Activated CD4-positive, alpha-beta T cell treated with anti-CD3 and anti-CD28 coated beads, Interleukin-2, amount 50 U/mL, for 1 hour (primary cell): ENCODE data around the gene OR8A1.
"Not testable (repeated sequence)": the region's sequence is repeated elsewhere in the genome, so short reads cannot be mapped to it uniquely, and the experiment has no call there.

Experiments used
- DNase-seq: peaks from one replicate; pipeline ENCODE4 v3.0.0-alpha.2; 2020

OR8A1 gene

DNA sequence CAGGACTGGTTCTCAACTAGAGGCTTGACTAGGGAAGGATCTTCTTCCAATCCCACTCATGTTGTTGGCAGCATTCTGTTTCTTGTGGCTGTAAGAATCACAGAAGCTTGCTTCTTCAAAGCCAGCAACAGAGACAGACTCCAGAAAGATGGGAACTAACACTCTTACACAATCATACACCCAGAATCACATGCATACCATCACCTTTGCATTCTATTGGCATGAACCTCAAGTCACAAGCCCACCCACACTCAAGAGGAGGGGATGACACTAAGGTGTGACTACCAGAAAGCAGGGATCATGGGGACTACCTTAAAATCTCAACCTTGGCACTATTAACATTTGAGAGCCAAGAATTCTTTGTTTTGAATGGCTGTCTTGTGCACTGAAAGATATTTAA, 27.8 kb downstream of the OR8A1 start:
- DNase-seq = no peak

DNA sequence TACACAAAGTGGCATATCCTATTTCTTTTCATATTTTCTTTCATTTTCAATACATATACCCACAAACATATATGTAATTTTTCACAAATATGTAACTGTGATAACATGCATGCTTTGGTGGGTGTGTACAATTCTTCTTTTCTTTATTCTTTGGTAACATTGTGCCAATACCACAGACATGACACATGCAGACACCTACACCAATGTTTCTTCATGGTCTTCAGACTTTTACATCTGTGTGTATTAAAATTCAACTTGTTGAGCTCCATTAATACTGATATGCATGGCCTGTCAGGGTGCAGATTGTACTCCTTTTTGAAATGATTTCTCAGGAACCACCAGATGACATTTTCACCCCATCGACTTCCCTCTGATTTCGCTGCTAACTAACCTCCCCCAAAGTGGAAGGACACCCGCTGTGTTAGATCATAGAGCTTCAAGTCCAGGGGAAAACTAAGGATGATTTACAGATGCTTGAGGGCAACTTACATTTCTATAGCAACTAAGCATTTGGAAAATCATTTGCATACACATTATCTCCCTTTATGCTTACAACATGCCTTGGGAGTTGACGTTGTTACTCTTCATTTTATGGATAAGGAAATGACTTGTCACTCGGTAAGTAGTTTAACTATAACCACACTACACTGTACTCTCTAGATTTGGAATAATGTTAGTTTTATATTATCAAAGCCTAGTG, 31.0 kb downstream of the OR8A1 start:
- no peak for DNase-seq

DNA sequence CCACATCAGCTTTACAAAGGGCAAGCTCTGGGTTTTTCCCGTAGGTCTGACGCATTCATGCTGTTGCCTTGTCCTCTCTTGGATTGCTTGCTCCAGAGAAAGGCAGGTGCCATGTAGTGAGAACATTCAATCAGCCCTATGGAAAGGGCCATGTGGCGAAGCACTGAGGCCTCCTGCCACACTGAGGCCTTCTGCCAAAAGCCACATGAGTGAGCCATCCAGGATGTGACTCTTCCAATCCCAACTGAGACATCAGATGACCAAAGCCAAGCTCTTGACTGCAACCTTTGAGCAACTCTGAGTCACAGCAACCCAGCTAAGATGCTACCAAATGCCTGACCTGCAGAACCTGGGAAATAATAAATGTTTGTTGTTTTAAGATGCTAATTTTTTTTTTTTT, 32.4 kb downstream of the OR8A1 start:
- DNase-seq = no peak

DNA sequence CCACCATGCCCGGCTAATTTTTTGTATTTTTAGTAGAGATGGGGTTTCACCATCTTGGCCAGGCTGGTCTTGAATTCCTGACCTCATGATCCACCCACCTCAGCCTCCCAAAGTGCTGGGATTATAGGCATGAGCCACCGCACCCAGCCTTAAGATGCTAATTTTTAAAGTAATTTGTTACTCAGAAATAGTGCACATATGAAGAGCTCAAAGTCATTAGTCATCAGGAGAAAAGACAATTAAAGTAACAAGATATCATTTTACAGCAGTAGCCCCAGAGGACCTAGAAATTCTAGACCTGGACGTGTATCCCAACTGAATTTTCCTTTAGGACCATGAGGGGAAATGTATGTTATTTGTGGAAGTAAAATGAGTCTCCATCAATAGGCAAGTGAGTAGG, 32.9 kb downstream of the OR8A1 start:
- DNase-seq = not testable (repeated sequence)

DNA sequence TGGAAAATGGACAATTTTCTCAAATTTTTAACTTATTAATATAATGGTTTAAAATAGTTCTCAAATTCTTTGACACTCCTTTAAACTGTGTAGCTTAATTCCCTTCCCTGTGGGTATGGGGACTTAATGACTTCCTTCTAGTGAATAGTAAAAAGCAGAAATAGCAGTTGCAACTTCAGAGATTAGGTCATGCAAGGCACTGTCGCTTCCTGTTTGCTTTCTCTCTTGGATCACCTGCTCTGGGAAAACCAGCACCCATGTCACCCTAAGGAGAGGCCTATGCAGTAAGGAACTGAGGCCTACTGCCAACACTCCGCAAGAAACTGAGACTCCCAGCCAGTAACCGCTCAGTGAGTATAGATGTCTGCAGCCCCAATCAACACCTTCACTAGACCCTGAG, 35.9 kb downstream of the OR8A1 start:
- no peak for DNase-seq

DNA sequence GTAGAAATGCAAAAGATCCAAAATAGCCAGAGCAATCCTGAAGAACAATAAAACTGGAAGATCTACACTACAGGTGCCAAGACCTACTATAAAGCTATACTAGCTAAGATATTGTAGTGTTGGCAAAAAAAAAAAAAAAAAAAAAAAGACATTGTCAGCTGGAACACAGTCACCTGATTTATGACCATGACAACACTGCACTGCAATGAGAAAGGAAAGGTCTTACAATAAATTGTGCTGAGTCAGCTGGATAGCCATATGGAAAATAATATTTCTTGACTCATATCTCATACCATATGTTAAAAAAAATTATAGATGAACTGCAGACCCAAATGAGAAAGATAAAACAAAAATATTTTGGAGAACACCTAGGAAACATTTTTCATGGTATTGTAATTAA, 38.4 kb downstream of the OR8A1 start:
- no peak for DNase-seq

DNA sequence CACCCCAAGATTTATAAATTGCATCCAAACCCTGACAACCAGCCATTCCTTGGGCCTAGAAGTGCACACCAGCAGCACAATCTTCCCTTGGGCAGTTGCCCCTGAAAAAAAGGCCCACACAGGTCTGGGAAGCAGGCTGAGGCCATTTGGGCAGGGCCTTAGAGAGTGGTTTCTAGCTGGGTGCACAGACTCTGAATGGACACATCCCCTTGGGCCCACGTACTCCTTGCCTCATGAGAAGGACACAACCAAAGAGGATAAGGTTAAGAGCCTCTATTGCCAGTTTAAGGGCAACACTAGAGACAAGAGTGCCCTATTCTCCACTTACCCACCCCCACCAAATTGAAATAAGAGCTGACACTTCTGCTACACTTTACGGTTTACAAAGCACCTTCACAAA, 40.5 kb downstream of the OR8A1 start:
- DNase-seq = no peak

DNA sequence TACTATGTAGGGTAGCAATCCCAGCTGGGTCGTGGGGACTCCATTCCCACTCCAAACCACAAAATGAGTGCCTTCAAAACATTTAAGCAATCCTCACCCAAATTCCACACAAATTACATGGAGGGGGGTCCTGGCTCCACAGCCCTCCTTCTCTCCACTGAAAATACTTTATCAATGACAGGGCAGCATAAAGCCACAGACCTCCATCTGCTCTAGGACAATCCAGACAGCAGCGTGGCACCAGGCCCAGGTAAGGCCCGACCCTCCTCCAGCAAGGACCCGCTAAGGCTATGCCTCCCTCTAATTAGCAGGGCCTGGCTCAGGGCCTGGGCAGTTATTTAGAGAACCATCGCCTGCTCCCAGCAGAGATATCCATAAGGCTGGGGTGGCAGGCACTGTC, 41.3 kb downstream of the OR8A1 start, which contains the start of gene PANX3:
PANX3 (plus strand) TSS at position 365 of the 400 bp plus-strand sequence. CDS start 129 bp downstream, outside the sequence.
- no peak for DNase-seq

DNA sequence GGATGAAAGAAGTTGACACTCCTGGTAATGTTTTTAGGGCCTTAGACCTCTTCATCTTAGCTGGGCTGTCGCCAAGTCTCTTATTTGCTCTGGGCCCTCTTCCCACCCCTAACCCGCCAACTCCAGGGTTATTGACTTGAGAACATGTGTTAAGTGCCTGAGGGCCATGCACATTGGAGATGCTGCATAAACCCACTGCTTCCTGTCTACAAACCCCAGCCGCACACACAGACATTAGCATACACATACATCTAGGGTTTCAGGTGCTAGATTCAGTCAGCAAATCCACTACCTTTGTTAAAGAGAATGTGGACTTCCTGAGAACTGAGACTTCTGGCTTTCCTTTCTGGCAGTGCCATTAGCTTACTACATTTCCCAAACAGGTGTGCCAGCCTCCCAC, 42.2 kb downstream of the OR8A1 start:
- no peak for DNase-seq

DNA sequence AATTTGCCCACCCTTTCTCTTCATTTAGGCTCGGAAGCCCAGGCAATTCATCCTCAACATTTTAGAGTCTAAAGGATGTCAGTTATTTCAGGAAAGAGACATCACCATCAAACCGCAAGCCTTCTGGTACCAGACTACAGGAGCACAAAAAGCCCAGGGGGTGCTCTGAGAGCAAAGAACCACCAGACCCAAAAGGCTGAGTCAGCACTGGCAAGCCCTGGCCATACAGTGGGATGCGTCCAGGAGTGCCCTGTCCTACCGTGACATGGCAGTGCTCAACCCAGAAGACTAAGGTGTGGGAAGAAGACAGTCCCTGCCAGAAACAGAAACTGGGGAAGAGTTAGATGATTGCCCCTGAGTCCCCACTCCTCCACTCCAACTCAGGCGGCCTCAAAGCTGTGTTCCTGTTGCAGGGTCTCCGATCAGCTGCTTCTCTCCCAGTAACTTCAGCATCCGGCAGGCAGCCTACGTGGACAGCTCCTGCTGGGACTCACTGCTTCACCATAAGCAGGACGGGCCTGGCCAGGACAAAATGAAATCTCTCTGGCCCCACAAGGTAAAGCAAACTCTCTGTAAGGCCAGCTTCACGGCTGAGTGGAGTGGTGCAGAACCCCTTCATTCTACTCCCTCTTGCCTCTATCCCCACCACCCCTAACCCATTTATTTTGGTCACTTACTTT, 42.9 kb downstream of the OR8A1 start:
- no peak for DNase-seq

DNA sequence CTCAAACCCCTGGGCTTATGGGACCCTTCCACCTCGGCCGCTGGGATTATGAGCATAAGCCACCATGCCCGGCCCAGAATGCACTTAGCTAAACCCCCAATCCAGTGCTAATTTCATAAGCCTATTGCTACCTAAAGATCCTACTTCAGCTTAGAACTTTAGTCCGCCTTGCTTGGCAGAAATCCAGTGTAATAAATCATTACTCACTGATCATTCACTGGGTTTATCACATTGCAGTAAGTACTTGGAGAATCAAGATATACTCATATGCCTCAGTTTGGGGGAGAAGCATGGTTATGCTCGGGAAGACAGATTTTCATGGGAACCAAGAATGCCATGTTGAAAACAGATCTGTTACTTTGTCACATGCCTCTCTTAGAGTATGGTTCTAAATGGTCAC, 49.1 kb downstream of the OR8A1 start:
- DNase-seq = no peak
